GM21360 (cell line): ENCODE measurements around the gene TRAF3IP3.

Experiments used
- ATAC-seq: cut with Tn5 transposase; IDR thresholded peaks from one replicate; pipeline ENCODE4 v1.9.1; 2021; ENCODE audit warnings: mild to moderate bottlenecking, moderate library complexity; ENCODE audit not compliant: unreplicated experiment

The TRAF3IP3 gene

DNA sequence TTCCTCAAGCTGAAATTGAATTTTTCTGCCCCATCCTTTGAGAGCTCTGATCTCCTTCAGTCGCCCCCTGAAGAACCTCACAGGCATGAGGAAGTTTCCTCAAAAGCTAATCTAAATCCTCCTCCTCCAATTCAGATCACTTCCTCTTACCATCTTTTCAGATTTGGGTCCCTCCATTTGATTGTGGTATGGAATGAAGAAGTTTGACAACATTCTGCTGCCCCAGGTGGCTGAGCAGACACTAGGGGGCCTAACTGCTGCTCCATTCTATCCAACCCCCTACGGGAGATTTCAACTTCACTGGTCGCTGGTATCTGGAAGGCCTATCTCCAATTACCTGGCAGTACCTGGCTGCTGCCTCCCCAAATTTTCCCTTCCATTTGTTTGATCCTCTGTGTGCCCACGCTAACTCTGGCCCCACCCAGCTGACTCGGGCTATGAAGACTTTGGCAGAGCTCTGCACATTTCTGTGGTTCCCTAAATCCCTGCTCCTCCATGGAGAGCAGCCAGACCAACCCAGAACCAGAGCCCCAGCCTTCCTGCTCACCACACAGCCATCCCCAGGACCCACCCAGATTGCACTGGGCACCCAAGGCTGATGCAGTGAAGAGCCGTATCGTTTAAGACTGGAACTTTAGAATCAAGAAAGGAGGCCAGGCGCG, 42.3 kb downstream of the TRAF3IP3 start:
- no peak for ATAC-seq

DNA sequence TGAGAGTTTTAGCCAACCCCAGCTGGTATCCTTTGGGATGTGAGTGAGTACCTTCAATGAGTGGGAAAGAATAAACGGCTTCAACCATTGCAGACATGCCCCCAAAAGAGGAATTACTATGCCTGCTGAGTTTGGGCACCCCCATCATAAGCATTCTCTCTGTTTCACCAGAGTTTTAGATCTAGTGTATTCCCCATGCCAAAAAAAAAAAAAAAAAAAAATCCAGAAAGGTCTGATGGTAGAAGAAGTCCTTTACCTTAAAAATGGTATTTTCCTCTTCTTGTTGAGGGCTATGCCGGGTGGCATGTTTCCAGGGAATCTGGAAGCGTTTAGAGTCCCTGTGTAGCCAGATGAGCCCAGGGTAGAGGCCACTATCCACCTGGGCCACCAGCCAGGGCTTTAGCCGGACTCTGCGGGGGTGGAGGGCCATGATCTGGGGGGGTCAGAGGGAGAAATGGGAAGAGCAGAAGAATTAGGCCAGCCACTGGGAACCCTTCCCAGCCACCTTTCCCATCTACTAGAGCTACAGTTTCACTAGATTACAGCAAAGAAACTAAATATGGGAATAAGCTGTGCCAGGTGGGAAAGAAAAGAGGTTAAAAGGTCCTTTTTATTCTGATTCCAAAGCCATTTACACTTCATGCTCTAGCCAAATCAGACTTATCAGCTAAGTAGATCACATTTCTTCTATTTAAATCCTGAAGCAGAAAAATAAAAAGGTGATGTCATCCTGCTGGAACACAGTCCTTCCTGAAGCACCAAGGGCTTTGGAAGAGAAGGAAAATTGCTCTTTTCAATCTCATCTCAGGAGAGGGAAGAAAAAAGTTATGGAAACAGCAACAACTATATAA, 45.4 kb downstream of the TRAF3IP3 start:
- no peak for ATAC-seq

DNA sequence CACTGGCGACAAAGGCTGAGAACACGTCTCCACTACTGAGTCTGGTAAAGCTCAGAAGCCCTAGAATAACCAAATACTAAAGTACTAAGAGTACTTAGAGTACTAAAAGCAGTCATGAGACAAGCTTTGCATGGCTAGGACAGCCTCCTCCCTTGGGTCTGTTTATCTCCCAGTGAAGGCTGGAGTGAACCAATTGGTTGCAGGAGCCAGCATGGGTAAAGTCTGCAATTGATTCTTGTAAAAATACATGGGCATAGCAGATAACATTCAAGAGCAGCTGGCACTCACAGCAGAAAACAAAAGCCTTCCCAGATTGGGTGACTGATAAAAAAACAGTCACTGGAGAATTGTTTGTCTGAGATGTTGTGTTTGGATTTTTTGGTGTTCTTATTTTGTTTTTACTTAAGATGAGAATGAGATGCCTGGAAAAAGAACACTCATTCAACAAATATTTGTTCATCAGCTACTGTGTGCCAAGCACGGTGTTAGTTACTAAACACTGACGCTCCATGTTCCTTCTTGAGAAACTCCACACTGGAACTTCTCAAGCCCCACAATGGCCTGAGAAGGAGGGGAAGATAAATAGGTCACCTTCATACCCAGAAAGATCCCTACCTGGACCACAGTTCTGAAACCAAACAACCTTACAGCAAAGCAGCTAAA, 46.4 kb downstream of the TRAF3IP3 start:
- no peak for ATAC-seq

DNA sequence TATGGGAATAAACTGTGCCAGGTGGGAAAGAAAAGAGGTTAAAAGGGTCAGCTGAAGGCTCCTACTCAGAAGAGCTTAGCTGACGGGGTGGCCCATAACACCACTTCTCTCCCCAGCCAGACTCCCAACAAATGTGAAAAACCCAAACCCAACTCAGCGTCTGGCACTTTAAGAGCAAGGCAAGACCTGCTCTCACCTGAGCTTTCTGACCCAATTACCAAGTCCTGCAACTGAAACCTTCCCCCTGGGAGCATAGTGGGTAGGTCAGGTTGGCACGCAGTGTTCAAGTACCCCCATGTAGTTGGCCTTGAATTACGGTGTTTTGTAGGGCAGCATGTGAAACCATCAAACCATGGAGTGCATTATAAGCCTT, 46.9 kb downstream of the TRAF3IP3 start:
- no peak for ATAC-seq

DNA sequence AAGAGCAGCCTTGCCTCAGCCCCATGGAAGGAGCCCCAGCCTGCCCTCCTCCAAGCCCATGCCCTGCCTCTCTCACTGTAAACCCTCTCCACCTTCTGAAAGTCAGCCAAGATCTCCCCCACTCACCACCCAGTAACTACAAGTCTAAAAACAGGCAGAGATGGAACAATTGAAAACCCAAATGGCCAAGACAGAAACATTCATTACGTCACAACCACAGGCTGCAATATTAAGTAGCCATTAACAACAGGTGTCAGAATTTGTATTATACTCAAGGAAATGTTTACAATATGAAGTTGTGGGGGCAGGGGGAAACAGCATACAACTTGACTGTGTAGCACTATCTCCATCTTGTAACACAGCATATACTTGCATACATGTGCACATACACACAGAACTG, 47.7 kb downstream of the TRAF3IP3 start:
- ATAC-seq, result no peak

DNA sequence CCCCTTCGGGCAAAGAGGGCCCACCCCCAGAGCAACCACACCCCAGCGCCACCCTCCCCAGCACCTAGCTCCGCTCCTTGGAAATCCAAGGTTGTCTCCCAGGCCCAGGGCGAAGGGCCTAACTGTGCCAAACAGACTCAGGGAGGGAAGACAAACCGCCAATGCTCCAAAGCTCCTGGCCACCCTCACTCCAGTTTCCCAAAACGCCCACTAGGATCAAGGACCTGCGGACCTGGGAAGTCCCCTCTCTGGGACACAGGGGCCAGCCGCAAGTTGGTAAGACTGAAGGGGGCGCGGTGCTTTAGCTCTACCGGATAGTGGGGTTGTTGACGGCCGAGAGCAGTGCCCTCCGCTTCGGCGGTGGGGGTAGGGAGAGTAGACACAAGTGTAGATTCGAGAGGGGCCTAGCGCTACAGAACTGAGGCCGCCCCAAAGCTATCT, 49.5 kb downstream of the TRAF3IP3 start:
- ATAC-seq, result no peak

GRCh38 chr1:209805875-209806760, 50.3 kb downstream of the TRAF3IP3 start, which contains the start of gene IRF6:
Gene IRF6, minus strand, starts transcription at chr1:209806142. Its CDS starts 4,729 bp downstream, at chr1:209801413.
- peak; percentile 95 for ATAC-seq

- no peak for ATAC-seq
Observed at GRCh38 chr1:209807509-209807908, 51.7 kb downstream of the TRAF3IP3 start.

DNA sequence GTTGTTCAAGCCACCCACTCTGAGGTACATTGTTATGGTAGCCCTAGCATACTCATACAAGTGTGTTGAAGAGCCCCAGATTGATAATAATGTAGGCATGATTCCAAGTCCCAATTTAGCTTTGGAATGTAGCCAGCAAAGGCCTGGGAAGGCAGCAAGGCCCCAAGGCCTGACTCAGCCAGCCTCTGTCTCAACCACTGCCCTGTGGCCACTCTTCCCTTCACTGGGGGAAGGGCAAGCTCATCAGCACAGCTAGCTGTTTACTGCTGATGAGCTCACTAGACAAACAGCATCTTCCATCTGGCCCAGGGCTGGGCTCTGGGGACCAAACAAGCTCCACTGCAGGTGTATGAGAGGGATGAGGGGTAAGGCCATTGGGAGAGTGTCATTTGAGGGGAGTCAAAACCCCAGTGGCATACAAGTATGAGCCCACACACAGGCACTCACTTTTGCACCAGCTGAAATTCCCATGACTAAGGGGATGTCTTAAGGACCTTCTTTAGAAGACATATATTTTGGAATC, 52.3 kb downstream of the TRAF3IP3 start:
- no peak for ATAC-seq

- ATAC-seq, result no peak
Observed at GRCh38 chr1:209809611-209810010, 53.8 kb downstream of the TRAF3IP3 start.

DNA sequence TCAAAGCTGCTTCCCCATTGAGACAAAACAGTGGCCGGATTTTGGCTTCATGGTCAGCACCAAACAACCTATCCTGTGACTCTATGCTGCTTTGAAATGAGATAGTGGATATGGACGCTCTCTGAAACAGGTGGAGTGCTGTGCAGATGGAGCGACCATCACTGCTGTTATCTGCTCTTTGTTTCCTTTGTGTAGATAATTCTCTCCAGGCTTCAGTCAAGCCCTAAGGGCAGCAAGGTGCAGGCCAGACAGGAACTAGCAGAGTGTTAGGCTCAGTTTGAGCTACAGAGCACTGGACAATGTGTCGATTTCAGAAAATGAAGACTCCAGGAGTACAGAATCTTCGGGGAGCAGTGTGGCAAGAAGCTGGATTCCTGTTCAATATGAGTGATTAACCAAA, 54.9 kb downstream of the TRAF3IP3 start:
- ATAC-seq, result no peak

DNA sequence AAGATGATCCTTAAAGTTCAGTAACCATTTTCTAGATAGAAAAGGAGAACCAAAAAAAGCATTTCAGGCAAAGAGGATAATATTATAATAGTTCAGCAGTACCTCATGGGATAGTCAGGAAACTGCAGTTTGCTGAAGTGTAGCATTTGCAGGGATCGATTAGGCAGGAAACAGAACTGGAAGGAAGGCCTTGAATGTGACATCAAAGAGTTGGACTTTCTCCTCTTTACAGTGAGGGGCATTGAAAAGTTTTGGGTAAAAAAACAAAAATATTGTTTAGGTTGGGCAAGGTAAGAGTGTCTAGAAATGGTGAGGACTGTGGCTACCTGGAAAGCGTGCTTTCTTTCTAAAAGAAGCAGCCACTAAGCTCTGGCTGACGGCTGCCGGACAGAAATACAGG, 58.0 kb downstream of the TRAF3IP3 start:
- no peak for ATAC-seq

DNA sequence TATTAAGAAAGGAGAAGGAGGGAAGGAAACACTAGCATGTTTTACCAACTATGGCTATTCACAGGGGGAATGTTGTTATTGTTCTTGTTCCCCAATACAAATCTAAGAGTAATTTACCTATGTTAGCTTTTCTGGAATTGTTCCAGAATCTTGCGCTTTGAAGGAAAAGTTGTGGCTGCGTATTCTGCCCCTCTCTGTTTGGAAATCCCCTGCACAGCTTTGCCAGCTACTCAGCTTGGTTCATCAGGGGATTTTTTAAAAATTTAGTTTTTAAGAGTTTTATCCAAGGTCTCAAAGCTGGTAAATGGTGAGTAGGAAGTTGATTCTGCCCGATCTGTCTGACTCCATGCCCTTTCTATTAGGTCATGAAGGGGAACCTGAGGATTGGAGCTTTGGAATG, 59.6 kb downstream of the TRAF3IP3 start:
- no peak for ATAC-seq

- ATAC-seq, result no peak
Observed at GRCh38 chr1:209815931-209816341, 60.1 kb downstream of the TRAF3IP3 start.

- no peak for ATAC-seq
Observed at GRCh38 chr1:209816923-209817322, 61.1 kb downstream of the TRAF3IP3 start.

GRCh38 chr1:209817691-209818090, 61.8 kb downstream of the TRAF3IP3 start:
- ATAC-seq, result no peak

DNA sequence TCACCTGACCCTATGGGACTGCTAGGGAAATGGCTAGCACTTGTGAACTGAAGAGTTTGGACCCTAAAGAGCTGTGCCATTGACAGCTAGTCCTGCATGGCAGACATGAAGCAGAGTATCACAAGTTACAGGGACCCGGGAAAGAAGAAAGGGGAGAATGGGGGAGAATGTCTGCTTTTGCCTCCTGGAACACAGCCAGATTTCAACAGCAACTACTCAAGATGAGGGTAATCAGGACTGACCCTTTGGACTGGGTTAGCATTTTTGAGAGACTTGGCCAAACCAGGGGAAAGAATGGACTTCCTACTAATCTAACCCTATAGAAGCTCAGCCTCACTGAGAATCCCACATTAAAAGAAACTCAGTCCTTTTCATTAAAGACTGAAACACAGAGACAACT, 63.2 kb downstream of the TRAF3IP3 start:
- ATAC-seq, result no peak

DNA sequence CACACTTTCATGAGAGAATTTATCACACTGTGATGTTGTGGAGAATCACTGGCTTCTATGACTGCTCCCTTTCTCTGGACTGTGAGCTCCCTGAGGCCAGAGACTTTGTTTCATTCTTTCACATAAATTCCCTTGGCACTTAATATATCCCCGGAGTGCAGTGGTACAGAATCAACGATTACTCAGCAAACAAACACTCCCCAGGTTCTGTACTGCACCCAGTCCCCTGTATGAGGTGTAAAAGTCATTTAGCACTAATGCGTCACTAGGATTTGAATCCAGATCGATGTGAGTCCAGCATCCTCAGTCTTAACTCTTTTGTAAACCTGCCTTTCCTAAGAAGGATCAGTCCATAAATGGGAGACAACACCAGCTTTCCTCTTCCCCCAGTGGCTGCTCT, 65.1 kb downstream of the TRAF3IP3 start:
- no peak for ATAC-seq

DNA sequence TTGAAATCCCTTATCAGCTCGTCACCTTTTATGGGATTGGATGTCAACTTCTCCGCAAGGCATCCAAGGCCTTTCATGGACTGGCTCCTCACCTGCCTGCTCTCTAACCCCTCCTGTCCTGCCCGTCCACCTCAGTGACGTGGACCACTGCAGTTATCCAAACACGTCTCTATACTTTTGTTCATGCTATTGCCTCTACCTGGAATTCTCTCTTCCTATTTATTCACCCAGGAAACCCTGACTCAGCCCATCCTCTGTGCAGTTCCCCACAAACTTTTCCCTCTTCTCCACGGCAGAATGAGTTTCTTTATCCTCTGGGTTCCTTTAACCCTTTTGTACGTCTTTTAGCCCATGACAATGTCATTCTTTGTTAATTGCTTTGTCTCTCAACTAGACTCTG, 66.9 kb downstream of the TRAF3IP3 start:
- no peak for ATAC-seq
